Measurements from ENCODE around the gene C1orf146. TPM values are rescaled to one million over a fixed set of nuclear protein-coding genes. Genes with fewer than 3 reads are reported as not detected.

C1orf146 gene
- total RNA-seq, 4 donors from 2014 or later = not detected

- H3K36me3 ChIP-seq = peaks cover 0 to 11% (median 0%) of the 10 kb centered on the region in 4 donors
- H3K9me3 ChIP-seq = no peaks in the 10 kb centered on the region
- no peak overlapping the region for H3K4me3 ChIP-seq
- H3K27me3 ChIP-seq = no peaks in the 10 kb centered on the region
- 81 to 86% methylated on average over 3 of the region's 3 CpGs for WGBS, 2 donors (ENCODE audit: low coverage in 1 of 2)
- DNase-seq = no peak
- in situ Hi-C loops (cut with MboI; ENCODE audit: low pct_ligation_motif_present in 1 of 4, low pct_unique_long_range_greater_than_20kb in 1 of 4, low sequenced_read_pairs in 3 of 4) (no loop called here), intact Hi-C loops (cut with DNase I; ENCODE audit: low total_unique reads) (loop anchor here (1.0 to 2.0 kb wide), 2 partner anchors 11 to 112 kb away; no protein-coding TSS in a partner anchor)
- no peaks in the 10 kb centered on the region for H3K4me1 ChIP-seq
- H3K27ac ChIP-seq = no peak overlapping the region
- no peak for TF ChIP-seq POLR2A (IDR thresholded peaks at IDR 0.05)
- TF ChIP-seq CTCF (IDR thresholded peaks at IDR 0.05) = no peak
- no peak for TF ChIP-seq EP300 (IDR thresholded peaks at IDR 0.05; ENCODE audit: low read depth)
- no peak for TF ChIP-seq POLR2AphosphoS5 (IDR thresholded peaks at IDR 0.05)
These were observed 44.8 kb downstream of the C1orf146 start for GRCh38 chr1:92262516-92262915.

DNA sequence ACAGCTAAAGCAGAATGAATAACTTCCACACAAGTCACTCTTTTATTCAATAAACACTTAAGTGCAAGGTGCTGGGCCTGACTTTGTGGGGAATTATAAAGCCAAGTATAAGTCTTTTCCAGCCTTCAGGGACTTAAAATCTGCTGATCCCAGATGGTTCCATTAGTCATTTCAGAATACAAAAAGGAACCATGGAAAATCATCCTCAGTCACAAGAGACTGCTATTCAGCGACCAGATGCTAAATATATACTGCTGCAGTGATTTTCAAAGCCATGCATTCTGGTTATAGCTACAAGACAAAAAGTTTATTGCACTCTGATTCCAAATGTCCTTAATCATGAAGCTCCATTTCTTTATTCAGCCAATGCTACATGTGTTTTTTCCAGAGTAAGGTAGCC lies 55.3 kb downstream of the C1orf146 start:
- Histone ChIP-seq H3K4me3 (no peak overlapping the region), H3K4me1 (no peaks in the 10 kb centered on the region), H3K27ac (no peak overlapping the region), H3K9me3 (no peaks in the 10 kb centered on the region), H3K27me3 (no peaks in the 10 kb centered on the region), H3K36me3 (peaks cover 0 to 7% (median 2%) of the 10 kb centered on the region in 4 donors)
- no peak for TF ChIP-seq CTCF (IDR thresholded peaks at IDR 0.05)
- DNase-seq = no peak
- in situ Hi-C loops (cut with MboI; ENCODE audit: low pct_ligation_motif_present in 1 of 4, low pct_unique_long_range_greater_than_20kb in 1 of 4, low sequenced_read_pairs in 3 of 4) (no loop called here), intact Hi-C loops (cut with DNase I; ENCODE audit: low total_unique reads) (no loop called here)
- WGBS, 2 donors (ENCODE audit: low coverage in 1 of 2) = 75 to 89% methylated on average over 1 of the region's 1 CpG

DNA sequence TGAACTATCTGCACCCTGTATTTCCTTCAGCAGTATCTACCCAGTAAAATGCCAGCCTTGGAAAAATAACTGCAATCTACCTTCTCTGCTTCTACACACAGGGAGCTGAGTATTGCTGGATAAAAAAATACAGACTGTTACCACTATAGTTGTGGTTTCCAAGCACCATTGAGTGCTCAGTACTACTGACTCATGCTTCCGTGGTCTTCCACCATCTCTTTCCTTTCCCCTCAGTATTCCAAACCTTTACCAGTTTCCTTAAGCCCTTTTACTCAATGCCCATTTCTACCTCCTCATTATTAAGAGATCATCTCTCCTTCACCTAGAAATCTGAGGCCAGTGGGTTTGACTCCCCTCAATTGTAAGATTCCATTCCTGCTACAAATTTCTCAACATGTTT lies 57.2 kb downstream of the C1orf146 start:
- Histone ChIP-seq H3K9me3 (no peaks in the 10 kb centered on the region), H3K27me3 (no peaks in the 10 kb centered on the region), H3K4me1 (no peaks in the 10 kb centered on the region), H3K4me3 (no peak overlapping the region), H3K36me3 (peaks cover 0 to 14% (median 2%) of the 10 kb centered on the region in 4 donors), H3K27ac (no peak overlapping the region)
- in situ Hi-C loops (cut with MboI; ENCODE audit: low pct_ligation_motif_present in 1 of 4, low pct_unique_long_range_greater_than_20kb in 1 of 4, low sequenced_read_pairs in 3 of 4) = loop anchor here in 2 of 4 donors (25.0 kb wide), 3 partner anchors 263 to 763 kb away; partner anchors contain the start of gene CDC7 (in 1 of the 2)
- WGBS, 2 donors (ENCODE audit: low coverage in 1 of 2) = 96 to 100% methylated on average over 1 of the region's 1 CpG
- no peak for DNase-seq
- intact Hi-C loops (cut with DNase I; ENCODE audit: low total_unique reads) = no loop called here
- TF ChIP-seq EP300 (IDR thresholded peaks at IDR 0.05; ENCODE audit: low read depth) (no peak), POLR2AphosphoS5 (IDR thresholded peaks at IDR 0.05) (no peak), POLR2A (IDR thresholded peaks at IDR 0.05) (no peak), CTCF (IDR thresholded peaks at IDR 0.05) (no peak)

GRCh38 chr1:92276082-92276481 lies 58.4 kb downstream of the C1orf146 start:
- 92 to 96% methylated on average over 3 of the region's 3 CpGs for WGBS, 2 donors (ENCODE audit: low coverage in 1 of 2)
- H3K9me3 ChIP-seq = no peaks in the 10 kb centered on the region
- peaks cover 0 to 14% (median 0%) of the 10 kb centered on the region in 4 donors for H3K36me3 ChIP-seq
- H3K4me3 ChIP-seq = no peak overlapping the region
- intact Hi-C loops (cut with DNase I; ENCODE audit: low total_unique reads) = no loop called here
- H3K4me1 ChIP-seq = no peaks in the 10 kb centered on the region
- in situ Hi-C loops (cut with MboI; ENCODE audit: low pct_ligation_motif_present in 1 of 4, low pct_unique_long_range_greater_than_20kb in 1 of 4, low sequenced_read_pairs in 3 of 4) = loop anchor here in 2 of 4 donors (25.0 kb wide), 3 partner anchors 264 to 764 kb away; partner anchors contain the start of gene CDC7 (in 1 of the 2)
- H3K27ac ChIP-seq = no peak overlapping the region
- no peaks in the 10 kb centered on the region for H3K27me3 ChIP-seq
- TF ChIP-seq CTCF (IDR thresholded peaks at IDR 0.05) = no peak
- no peak for TF ChIP-seq POLR2A (IDR thresholded peaks at IDR 0.05)
- TF ChIP-seq POLR2AphosphoS5 (IDR thresholded peaks at IDR 0.05) = no peak
- no peak for TF ChIP-seq EP300 (IDR thresholded peaks at IDR 0.05; ENCODE audit: low read depth)
- DNase-seq = no peak

Data from transverse colon (tissue), 4 donors.